Stimulated activated naive CD8-positive, alpha-beta T cell treated with anti-CD3 and anti-CD28 coated beads, Interleukin-15, Interleukin-2, amounts not matched to agents 100 ng/mL and 50 ng/mL, for 24 hours (primary cell): ENCODE measurements around the gene PHACTR2.

Experiments
- H3K27ac Mint-ChIP-seq: one replicate; pipeline ENCODE4 v1.8.0; 2021; ENCODE audit warnings: mild to moderate bottlenecking, mixed read lengths
- H3K27me3 Mint-ChIP-seq: one replicate; pipeline ENCODE4 v1.8.0; 2021; ENCODE audit warnings: mixed read lengths
- H3K36me3 Mint-ChIP-seq: one replicate; pipeline ENCODE4 v1.8.0; 2021; ENCODE audit warnings: low read depth, mixed read lengths
- H3K4me1 Mint-ChIP-seq: one replicate; pipeline ENCODE4 v1.8.0; 2021; ENCODE audit warnings: low read depth, mixed read lengths
- H3K4me3 Mint-ChIP-seq: one replicate; pipeline ENCODE4 v1.8.0; 2021; ENCODE audit warnings: mild to moderate bottlenecking, mixed read lengths
- H3K9me3 Mint-ChIP-seq: one replicate; pipeline ENCODE4 v1.8.0; 2021; ENCODE audit warnings: mixed read lengths

Gene PHACTR2

GRCh38 chr6:143806282-143807102, 128.7 kb downstream of the PHACTR2 start:
- H3K9me3 Mint-ChIP-seq = no peaks in the 10 kb centered on the region
- peak overlapping the region; percentile 68 for H3K4me3 Mint-ChIP-seq
- H3K4me1 Mint-ChIP-seq = peaks cover 62% of the 10 kb centered on the region
- no peaks in the 10 kb centered on the region for H3K27me3 Mint-ChIP-seq
- peak overlapping the region; percentile 98 for H3K27ac Mint-ChIP-seq
- H3K36me3 Mint-ChIP-seq = peaks cover 38% of the 10 kb centered on the region

GRCh38 chr6:143807103-143807772, 129.5 kb downstream of the PHACTR2 start:
- peaks cover 64% of the 10 kb centered on the region for H3K4me1 Mint-ChIP-seq
- peaks cover 32% of the 10 kb centered on the region for H3K36me3 Mint-ChIP-seq
- H3K4me3 Mint-ChIP-seq = peak overlapping the region; percentile 68
- H3K27me3 Mint-ChIP-seq = no peaks in the 10 kb centered on the region
- no peaks in the 10 kb centered on the region for H3K9me3 Mint-ChIP-seq
- peak overlapping the region; percentile 98 for H3K27ac Mint-ChIP-seq

- no peak overlapping the region for H3K4me3 Mint-ChIP-seq
- no peaks in the 10 kb centered on the region for H3K9me3 Mint-ChIP-seq
- peaks cover 41% of the 10 kb centered on the region for H3K4me1 Mint-ChIP-seq
- no peaks in the 10 kb centered on the region for H3K27me3 Mint-ChIP-seq
- H3K27ac Mint-ChIP-seq = peak overlapping the region; percentile 40
- peaks cover 28% of the 10 kb centered on the region for H3K36me3 Mint-ChIP-seq
These were observed 133.0 kb downstream of the PHACTR2 start for GRCh38 chr6:143810745-143811144.

GRCh38 chr6:143811501-143812157, 133.9 kb downstream of the PHACTR2 start:
- Mint-ChIP-seq H3K27ac (peak overlapping the region; percentile 10), H3K9me3 (no peaks in the 10 kb centered on the region), H3K27me3 (no peaks in the 10 kb centered on the region), H3K36me3 (peaks cover 28% of the 10 kb centered on the region), H3K4me3 (no peak overlapping the region), H3K4me1 (peaks cover 33% of the 10 kb centered on the region)

- Mint-ChIP-seq H3K36me3 (peaks cover 5% of the 10 kb centered on the region), H3K9me3 (no peaks in the 10 kb centered on the region), H3K27me3 (no peaks in the 10 kb centered on the region), H3K4me3 (no peak overlapping the region), H3K27ac (no peak overlapping the region), H3K4me1 (peaks cover 4% of the 10 kb centered on the region)
These were observed 139.9 kb downstream of the PHACTR2 start for GRCh38 chr6:143817621-143818020.

GRCh38 chr6:143821359-143821758, 143.6 kb downstream of the PHACTR2 start:
- Mint-ChIP-seq H3K4me3 (no peak overlapping the region), H3K9me3 (no peaks in the 10 kb centered on the region), H3K27me3 (no peaks in the 10 kb centered on the region), H3K27ac (no peak overlapping the region), H3K4me1 (no peaks in the 10 kb centered on the region), H3K36me3 (peaks cover 6% of the 10 kb centered on the region)

GRCh38 chr6:143822584-143823024, 144.8 kb downstream of the PHACTR2 start:
- no peak overlapping the region for H3K4me3 Mint-ChIP-seq
- no peak overlapping the region for H3K27ac Mint-ChIP-seq
- H3K27me3 Mint-ChIP-seq = no peaks in the 10 kb centered on the region
- peaks cover 6% of the 10 kb centered on the region for H3K36me3 Mint-ChIP-seq
- H3K9me3 Mint-ChIP-seq = no peaks in the 10 kb centered on the region
- H3K4me1 Mint-ChIP-seq = no peaks in the 10 kb centered on the region

GRCh38 chr6:143823548-143823947, 145.8 kb downstream of the PHACTR2 start:
- no peak overlapping the region for H3K4me3 Mint-ChIP-seq
- no peaks in the 10 kb centered on the region for H3K4me1 Mint-ChIP-seq
- peaks cover 6% of the 10 kb centered on the region for H3K36me3 Mint-ChIP-seq
- no peaks in the 10 kb centered on the region for H3K9me3 Mint-ChIP-seq
- H3K27me3 Mint-ChIP-seq = no peaks in the 10 kb centered on the region
- H3K27ac Mint-ChIP-seq = no peak overlapping the region

- Mint-ChIP-seq H3K4me1 (no peaks in the 10 kb centered on the region), H3K27me3 (no peaks in the 10 kb centered on the region), H3K4me3 (no peak overlapping the region), H3K36me3 (peaks cover 6% of the 10 kb centered on the region), H3K9me3 (no peaks in the 10 kb centered on the region), H3K27ac (no peak overlapping the region)
These were observed 150.8 kb downstream of the PHACTR2 start for GRCh38 chr6:143828572-143828971.

GRCh38 chr6:143836150-143836549, 158.4 kb downstream of the PHACTR2 start:
- Mint-ChIP-seq H3K4me1 (no peaks in the 10 kb centered on the region), H3K36me3 (no peaks in the 10 kb centered on the region), H3K9me3 (no peaks in the 10 kb centered on the region), H3K27ac (no peak overlapping the region), H3K4me3 (no peak overlapping the region), H3K27me3 (no peaks in the 10 kb centered on the region)

GRCh38 chr6:143838395-143838794, 160.6 kb downstream of the PHACTR2 start:
- Mint-ChIP-seq H3K9me3 (no peaks in the 10 kb centered on the region), H3K27me3 (no peaks in the 10 kb centered on the region), H3K27ac (no peak overlapping the region), H3K4me1 (peaks cover 6% of the 10 kb centered on the region), H3K4me3 (no peak overlapping the region), H3K36me3 (no peaks in the 10 kb centered on the region)

- H3K9me3 Mint-ChIP-seq = no peaks in the 10 kb centered on the region
- no peak overlapping the region for H3K4me3 Mint-ChIP-seq
- no peak overlapping the region for H3K27ac Mint-ChIP-seq
- H3K36me3 Mint-ChIP-seq = peaks cover 7% of the 10 kb centered on the region
- peaks cover 12% of the 10 kb centered on the region for H3K4me1 Mint-ChIP-seq
- no peaks in the 10 kb centered on the region for H3K27me3 Mint-ChIP-seq
These were observed 161.4 kb downstream of the PHACTR2 start for GRCh38 chr6:143839196-143839595.

- Mint-ChIP-seq H3K27ac (no peak overlapping the region), H3K36me3 (peaks cover 22% of the 10 kb centered on the region), H3K4me3 (no peak overlapping the region)
These were observed 163.0 kb downstream of the PHACTR2 start for GRCh38 chr6:143840595-143841265.

GRCh38 chr6:143842461-143842901, 164.7 kb downstream of the PHACTR2 start:
- H3K4me3 Mint-ChIP-seq = peak overlapping the region; percentile 95
- H3K36me3 Mint-ChIP-seq = peaks cover 38% of the 10 kb centered on the region
- H3K9me3 Mint-ChIP-seq = no peaks in the 10 kb centered on the region
- no peaks in the 10 kb centered on the region for H3K27me3 Mint-ChIP-seq
- peak overlapping the region; percentile 98 for H3K27ac Mint-ChIP-seq
- H3K4me1 Mint-ChIP-seq = peaks cover 31% of the 10 kb centered on the region

More at GRCh38 chr6:143840595-143841265, 163.0 kb downstream of the PHACTR2 start:
- H3K27me3 Mint-ChIP-seq = no peaks in the 10 kb centered on the region
- no peaks in the 10 kb centered on the region for H3K9me3 Mint-ChIP-seq
- H3K4me1 Mint-ChIP-seq = peaks cover 27% of the 10 kb centered on the region
